HCEC 1CT (cell line): ENCODE measurements around the gene EMP2.
A peak's percentile ranks its signal among the peaks of the same experiment; 100 is the strongest.
"Not testable (repeated sequence)": the region's sequence is repeated elsewhere in the genome, so short reads cannot be mapped to it uniquely, and the experiment has no call there.

Source experiments
- DNase-seq: peaks from one replicate; pipeline ENCODE4 v3.0.0-alpha.2; 2017

Gene EMP2

DNA sequence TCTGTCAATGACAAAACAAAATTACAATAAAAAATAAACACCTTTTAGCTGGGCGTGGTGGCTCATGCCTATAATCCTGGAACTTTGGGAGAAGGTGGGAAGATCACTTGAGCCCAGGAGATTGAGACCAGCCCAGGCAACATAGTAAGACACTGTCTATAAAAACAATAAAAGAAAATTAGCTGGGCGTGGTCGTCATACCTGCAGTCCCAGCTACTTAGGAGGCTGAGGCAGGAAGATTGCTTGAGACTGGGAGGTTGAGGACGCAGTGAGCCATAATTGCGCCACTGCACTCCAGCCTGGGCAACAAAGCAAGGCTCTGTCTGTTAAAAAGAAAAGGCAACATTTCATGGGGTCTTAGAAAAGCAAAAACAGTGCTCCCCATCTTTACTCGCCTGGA, 32.7 kb downstream of the EMP2 start:
- no peak for DNase-seq

DNA sequence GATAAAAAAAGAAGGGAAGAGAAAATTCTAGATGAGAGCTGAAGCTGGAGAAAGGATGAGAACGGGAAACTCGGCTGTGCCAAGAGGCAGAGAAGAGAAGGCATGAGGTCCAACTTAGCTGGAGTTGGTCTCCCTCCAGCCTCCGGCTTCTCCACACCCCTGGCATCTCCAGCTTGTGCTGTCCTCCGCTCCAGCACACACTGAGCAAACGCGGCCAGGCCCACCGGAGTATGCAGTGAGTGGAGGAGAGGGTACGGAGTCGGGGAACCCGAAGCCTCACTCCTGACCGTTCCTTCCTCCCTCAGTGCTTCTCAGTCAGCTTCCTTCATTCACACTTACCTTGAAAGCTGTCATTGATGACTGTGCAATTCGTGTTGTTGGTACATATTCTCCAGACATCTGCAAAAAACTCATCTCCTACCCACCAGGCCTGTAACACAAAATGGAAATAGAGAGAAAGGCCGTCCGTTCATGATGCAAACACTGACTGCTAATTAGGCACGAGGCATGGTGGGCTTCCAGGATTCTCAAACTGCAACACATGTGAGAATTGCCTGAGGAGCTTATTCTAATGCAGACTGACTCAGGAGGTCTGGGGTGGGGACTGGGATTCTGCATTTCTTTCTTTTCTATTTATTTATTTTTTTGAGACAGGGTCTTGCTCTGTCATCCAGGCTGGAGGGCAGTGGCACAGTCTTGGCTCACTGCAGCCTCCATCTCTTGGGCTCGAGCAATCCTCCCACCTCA, 37.0 kb downstream of the EMP2 start:
- DNase-seq: no peak

DNA sequence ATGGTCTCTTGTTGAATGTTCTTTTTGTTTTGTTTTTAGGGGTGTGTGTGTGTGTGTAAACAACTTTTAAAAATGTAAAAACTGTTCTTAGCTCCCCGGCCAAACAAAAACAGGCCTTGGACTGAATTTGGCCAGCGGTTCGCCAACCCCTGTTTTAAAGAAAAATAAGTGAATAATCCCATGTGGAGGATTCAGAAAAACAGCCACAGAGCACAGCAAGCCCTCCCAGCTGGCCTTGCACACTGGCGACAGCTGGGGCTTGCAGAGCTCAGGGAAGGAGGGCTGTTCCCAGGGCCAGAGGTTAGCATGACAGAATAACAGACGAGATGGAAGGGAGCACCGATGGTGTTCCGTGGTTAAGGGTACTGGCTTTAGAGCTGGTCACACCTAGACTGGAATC, 39.0 kb downstream of the EMP2 start:
- DNase-seq: no peak

DNA sequence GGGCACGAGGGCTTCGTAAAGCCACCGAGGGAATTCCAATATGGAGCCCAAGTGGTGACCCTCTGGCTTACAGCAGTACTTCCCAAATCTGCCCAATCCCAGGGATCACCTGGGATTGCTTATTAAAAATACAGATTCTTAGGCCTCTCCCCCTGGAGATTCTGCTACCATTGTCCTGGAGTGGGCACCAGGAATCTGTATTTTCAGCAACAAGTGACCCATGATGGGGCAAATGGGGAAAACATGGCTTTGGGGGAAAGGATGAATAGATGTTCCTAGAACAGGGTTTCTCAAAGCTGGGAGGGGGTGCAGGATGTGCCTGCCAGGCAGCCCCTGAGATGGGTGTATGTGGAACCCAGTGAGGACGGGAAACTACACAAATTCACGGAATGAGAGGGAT, 40.6 kb downstream of the EMP2 start:
- no peak for DNase-seq

DNA sequence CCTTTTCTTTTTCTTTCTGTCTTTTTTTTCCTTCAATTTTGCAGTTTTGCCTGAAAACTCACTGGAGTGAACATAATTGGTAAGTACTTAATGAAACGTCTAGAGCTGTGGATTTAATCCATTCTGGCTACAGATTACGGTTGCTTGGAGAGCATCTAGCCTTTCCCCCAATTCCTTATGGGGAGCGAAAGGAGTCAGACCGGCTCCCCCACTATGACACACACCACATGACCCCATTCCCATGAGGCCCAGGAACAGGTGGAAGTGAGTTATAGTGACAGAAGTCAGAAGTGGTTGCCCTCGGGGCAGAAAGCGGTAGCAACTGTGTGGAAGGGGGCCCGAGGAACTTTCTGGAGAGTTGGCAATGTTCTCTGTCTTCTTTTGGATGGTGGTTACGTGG, 41.2 kb downstream of the EMP2 start:
- DNase-seq: no peak

DNA sequence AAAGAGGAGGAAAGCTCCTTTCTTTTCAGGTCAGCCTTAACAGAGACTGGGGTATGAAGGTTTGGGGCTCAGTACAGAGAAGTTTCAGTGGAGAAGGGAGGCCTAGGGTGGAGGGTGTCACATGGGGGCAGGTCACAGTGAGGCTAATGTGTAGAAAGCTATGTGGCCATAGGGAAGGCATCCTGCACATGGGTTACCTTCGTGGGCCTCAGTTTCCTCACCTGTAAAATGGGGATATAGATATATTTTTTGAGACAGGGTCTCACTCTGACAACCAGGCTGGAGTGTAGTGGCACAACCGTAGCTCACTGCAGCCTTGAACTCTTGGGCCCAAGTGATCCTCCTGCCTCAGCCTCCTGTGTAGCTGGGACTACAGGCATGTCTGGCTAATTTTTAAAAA, 41.8 kb downstream of the EMP2 start:
- DNase-seq: no peak

DNA sequence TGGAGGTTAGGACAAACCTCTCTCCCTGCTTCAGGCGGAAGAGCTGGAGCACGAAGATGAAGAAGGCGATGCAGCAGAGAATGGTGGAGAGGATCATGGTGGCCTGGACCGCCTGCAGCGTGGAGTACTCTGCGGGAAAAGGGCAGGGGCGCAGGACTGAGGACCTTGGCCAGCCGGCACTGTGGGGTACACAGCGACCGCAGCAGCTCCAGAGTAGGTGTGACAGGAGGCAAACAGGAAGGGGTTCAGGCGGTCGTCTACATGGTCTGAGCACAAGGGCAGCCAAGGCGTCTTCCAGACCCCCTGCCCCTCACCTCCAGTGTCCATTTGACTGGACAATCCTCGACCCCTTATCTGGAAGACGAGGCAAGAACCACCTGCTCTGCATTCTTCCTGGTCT, 42.5 kb downstream of the EMP2 start:
- no peak for DNase-seq

DNA sequence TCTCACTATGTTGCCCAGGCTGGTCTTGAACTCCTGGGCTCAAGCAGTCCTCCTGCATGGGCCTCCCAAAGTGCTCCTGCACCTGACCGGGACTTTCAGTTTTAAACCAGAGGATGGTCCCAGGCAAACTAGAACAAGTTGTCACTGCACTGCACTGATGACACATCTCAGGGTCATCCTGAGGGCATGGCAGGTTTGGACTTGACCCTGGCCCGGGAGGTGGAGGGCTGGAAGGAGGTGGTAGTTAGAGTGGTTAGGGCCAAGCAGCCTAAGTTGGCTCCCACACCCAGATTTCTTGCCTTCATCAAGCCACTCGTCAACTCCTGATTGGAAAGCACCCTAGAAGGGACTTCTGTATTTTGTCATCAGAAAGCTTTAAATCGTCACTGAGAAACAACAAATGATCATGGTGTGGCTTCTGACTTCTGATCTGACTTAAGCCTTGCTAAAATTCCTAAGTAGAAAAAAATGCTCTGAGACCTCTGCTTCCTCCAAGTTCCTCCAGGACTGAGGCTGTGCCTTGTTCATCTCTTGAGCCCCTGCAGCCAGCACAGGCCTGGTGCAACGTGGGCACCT, 43.5 kb downstream of the EMP2 start:
- no peak for DNase-seq

DNA sequence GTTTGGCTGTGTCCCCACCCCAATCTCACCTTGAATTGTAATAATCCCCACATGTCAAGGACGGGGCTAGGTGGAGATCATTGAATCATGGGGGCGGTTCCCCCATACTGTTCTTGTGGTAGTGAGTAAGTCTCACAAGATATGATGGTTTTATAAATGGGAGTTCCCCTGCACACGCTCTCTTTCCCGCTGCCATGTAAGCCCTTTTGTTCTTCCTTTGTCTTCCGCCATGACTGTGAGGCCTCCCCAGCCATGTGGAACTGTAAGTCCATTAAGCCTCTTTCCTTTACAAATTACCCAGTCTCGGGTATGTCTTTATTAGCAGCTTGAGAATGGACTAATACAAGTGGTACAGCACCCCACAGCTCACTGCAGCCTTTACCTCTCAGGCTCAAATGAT, 44.1 kb downstream of the EMP2 start:
- not testable (repeated sequence) for DNase-seq

DNA sequence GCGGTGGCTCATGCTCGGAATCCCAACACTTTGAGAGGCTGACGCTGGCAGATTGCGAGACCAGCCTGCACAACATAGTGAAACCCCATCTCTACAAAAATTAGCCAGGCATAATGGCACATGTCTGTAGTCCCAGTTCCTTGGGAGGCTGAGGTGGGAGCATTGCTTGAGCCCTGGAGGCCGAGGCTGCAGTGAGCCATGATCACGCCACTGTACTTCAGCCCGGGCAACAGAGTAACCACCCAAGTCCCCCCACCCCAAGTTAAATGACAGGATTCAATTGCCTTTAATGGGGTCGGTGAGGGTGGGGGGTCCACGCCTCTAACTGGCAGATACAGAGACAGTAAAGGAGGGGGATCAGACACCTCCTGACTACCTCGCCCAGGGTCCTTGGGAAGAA, 44.9 kb downstream of the EMP2 start:
- no peak for DNase-seq

DNA sequence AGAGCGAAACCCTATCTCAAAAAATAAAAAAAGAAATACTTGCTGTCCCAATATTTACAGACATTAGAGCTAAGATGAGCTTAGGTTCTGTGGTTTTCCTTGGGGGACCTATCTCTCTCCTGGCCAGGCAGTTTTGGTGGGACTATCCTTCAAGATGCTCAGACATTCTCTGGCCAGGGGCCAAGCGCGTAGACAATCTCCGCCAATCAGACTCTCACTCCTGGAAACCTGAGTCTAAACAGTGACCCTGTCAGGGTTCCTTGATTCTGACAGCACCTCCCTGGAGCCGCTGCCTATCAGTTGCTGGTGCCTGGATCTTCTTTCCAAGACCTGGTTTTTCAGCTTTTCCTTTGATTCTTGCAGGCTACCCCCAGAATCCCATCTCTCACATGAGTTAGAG, 45.6 kb downstream of the EMP2 start:
- no peak for DNase-seq

DNA sequence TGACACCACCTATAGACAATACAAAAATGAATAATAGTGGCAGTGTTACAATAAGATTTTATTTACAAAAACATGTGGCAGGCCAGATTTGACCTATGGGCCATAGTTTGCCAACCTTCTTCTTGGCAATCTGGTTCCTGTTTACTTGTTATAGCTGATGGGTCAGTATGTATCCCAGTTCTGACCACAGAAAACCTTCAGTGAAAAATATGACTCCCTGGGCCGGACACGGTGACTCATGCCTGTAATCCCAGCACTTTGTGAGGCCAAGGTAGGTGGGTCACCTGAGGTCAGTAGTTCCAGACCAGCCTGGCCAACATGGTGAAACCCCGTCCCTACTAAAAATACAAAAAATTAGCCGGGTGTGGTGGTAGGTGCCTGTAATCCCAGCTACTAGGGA, 46.8 kb downstream of the EMP2 start:
- DNase-seq: peak; percentile 72

DNA sequence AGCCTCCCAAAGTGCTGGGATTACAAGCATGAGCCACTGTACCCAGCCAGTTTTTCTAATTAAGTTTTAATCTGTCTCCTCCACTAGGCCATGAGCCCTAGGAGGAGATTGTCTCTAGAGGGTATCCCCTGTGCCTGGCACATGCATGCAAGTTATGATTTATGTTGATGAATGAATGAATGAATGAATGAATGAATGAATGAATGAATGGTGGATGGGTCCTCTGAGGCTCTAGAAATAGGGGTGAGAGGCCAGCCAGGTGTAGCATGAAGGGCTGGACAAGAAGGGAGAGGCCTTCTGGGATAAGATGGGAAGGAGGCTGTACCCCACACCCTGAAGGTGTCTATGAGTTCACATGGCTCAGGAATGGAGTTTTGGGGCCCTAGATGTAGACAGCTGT, 48.8 kb downstream of the EMP2 start:
- DNase-seq: no peak

DNA sequence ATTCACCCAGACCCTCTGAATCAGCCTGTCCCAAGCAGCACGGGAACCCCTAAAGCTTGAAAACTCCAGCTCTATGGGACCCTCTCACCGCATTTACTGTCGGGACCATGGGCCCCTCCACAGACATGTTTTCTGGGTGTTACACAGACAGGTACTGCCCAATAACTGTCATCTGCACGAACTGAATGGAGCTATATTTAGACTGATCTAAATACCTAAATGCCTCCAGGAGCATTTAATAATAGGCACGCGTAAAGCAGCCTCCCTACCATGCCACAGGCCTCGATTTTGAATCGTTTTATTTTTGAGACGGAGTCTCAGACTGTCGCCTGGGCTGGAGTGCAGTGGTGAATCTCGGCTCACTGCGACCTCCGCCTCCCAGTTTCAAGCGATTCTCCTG, 49.7 kb downstream of the EMP2 start:
- no peak for DNase-seq

DNA sequence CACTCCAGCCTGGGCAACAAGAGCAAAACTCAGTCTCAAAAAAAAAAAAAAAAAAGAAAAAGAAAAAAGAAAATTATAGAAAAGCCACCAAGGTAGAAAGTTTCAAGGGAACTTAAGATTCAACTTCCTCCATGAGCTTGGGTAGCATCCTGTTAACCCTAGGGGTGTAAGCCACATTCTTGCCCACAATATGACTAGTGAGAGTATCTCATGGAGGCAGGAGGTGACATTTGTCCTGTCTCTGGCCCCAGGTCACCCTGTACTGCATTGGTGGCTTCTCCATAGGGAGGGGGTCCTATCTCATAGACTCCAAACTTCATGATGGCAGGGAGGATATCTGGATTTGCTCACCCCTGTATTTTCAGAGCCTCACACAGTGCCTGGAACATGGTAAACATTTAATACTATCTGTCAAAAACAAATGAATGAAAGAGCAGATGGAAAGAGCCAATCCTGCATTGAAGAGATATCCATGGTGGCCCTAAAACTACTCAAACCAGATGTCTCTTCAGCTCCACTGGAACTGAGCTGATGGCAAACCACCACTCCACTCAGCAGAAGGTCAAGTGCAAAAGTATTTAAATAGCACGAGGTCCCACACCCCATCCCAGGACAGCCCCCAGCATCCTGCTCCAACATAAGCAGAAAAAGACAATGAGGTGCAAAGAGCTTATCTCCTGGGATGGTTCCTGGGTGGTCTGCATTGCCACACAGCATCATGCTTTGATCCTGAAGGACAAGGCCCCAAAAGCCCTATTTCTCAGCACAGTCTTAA, 50.3 kb downstream of the EMP2 start:
- no peak for DNase-seq

DNA sequence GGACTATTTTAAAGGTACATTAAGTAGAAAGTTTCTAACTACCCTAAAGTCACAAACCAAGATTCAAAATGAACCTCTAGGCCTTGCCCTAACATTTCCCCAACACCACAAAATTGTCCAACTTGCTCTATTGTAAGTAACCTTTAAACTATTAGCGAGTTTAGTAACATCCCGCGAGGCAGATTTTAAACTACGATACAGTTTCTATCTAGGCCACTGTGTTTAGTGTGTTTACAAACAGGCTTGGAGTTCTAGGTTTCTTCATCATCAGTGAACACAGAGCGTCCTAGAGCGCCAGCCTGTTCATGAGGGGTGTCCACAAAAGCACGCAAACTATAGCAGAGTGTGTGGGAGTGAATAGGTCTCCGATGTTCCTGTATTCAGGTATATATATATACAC, 51.8 kb downstream of the EMP2 start:
- DNase-seq: no peak

DNA sequence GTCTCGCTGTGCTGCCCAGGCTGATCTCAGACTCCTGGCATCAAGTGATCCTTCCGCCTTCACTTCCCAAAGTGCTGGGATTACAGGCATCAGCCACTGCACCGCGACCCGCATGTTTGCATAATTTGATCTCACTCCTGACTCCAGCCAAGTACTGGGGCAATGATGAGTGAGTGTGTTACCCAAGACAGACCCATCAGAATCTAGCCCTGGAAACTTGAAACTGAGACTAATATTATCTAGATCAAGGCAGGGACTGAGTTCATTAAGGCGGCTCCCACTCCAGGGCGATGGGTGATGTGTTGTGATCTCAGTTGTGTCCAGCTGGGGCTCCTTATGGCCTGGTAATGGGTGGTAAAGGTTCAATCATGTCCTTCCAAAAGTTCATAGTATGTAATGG, 53.4 kb downstream of the EMP2 start:
- DNase-seq: no peak

DNA sequence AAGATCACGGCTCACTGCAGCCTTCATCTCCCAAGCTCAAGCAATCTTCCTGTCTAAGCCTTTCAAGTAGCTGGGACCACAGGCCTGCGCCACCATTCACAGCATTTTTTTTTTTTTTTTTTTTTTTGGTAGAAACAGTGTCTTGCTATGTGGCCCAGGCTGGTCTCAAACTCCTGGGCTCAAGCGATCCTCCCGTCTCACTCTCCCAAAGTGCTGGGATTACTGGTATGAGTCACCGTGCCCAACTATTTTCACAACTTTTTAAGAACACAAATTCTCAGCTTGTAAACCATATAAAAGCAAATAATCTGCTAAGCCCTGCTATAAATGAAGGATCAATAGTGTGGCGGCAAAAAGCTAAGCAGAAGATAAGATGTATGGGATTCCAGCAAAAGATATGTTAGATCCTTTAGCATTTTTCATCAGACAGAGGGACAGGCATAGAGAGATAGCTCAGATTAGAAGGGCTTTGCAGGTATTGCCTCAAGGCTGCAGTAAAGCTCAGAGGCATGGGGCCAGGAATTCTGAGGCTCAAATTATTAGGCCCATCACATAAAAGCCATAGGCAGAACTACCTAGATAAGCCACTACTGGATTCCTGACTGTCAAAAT, 55.1 kb downstream of the EMP2 start:
- DNase-seq: no peak

DNA sequence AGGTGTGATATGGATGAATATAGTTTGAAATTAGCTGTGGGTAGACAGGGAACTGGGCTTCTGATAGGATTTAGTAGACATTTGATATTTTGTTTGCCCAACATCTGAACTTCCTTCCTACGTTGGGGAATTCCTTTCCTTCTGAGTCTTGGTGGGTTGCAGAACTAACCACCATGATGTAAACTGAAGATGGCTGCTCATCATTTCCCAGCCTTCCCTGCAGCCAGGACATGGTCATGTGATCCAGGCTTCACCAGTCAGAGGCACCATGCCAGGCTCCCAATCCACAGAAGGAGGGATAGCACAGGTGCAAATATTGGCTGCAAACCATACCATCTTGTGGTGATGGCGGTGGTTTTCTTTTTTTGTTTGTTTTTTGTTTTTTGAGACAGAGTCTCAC, 57.4 kb downstream of the EMP2 start:
- no peak for DNase-seq

DNA sequence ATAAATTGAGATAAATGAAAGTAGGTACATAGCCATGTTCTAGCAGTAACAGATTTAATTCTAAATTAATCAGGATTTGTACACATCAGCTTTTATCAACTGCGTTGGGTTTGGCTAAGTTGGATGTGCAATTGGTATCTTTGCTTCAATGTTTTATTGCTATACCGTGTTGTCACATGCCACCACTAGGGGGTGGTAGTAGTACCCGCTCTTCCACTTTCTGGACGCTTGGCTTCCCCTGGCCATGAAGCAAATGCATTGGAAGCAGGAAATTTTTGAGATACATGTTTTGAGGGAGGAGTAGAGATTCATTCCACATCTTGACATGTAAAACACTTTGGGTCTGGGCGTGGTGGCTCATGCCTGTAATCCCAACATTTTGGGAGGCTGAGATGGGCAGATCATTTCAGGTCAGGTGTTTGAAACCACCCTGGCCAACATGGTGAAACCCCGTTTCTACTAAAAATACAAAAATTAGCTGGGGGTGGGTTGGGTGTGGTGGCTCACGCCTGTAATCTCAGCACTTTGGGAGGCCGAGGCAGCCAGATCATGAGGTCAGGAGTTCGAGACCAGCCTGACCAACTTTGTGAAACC, 58.6 kb downstream of the EMP2 start:
- peak; percentile 70 for DNase-seq

DNA sequence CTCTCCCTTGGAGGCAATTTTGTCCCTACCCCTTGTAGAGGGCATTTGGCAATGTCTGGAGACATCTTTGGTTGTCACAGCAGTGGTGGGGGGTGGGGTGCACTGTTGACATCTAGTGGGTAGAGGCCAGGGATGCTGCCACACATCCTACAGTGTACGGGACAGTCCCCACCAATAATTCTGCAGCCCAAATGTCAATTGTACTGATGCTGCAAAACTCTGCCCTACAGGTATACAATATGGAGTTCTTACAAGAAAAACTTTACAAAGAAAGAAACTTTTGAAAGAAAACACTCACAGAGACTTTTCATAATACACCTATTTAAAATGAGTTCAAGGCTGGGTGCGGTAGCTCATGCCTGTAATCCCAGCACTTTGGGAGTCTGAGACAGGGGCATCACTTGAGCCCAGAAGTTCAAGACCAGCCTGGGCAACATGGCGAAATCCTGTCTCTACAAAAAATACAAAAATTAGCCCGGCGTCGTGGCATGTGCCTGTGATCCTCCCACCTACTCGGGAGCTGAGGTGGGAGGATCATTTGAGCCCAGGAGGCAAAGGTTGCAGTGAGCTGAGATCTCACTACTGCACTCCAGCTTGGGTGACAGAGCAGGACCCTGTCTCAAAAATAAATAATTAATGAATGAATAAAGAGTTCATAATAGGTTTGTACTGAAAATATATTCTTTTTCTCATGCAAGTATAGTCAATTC, 59.4 kb downstream of the EMP2 start:
- no peak for DNase-seq

DNA sequence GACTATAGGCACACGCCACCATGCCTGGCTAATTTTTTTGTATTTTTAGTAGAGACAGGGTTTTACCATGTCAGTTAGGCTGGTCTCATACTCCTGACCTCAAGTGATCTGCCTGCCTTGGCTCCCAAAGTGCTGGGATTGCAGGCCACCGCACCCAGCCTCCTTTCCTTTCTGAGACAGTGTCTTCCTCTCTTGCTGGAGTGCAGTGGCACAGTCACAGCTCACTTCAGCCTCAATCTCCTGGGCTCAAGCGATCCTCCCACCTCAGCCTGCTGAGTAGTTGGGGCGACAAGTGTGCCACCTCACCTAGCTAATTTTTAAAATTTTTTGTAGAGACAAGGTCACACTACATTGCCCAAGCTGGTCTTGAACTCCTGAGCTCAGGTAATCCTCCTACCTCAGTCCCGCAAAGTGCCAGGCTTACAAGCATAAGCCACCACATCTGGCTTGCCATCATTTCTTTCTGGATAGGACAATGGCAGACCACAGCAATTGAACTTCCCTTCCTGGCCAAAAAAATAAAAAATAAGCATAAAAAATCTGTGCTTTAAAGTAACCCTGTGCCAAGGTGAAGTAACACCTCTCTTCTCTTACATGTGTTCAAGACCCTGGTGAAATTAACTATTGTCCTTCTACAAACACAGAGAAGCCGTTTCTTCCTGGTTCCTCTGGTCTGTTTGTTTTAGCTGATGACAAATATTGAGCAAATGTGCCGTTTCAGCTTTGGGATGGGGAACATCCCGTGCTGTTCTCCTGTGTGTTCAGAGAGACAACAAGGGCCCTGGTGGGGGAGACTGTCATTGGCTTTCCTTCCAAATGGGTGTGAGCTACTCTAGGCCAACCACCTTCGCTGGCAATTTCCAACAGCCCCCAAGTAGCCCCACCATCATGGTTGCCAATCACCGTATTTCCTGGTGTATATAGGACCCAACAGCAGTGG, 60.2 kb downstream of the EMP2 start:
- no peak for DNase-seq
